ENCODE results near the gene RAPGEF2. TPM values are rescaled to one million over a fixed set of nuclear protein-coding genes. Genes with fewer than 3 reads are reported as not detected.

Gene RAPGEF2
- total and polyA plus RNA-seq, 7 donors: 4.6 to 35.2 (median 20.4) TPM

DNA sequence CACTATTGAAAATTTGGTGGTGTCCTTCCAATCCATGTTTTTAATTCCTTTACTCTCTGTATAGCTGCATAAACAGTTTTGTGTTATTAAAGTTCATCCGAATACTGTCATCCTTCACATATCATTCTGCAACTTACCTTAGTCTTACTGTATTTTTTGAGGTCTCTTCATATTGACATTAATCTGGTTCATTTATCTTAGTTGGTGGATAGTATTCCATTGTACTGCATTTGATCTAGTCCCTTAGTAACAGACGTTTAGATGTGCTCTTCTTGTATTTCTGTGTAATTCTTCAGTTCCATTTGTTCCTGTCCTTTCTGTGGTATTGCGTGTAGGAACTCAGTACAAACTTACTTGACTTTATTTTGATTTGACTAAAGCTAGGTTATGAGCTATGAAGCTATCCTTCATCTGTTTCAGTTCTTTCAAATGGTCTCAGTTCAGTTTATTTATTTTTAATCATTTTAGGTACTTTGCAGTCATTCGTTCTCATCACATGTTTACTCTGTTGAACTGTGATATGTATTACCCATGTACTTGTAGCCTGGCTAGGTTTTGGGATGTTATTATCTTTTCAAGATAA lies 41.3 kb downstream of the RAPGEF2 start:
- intact Hi-C loops (cut with DNase I): loop anchor here in 1 of 2 donors (5.0 kb wide), 1 partner anchor 42 kb away; the partner anchor contains the start of gene RAPGEF2
- TF ChIP-seq, protein P1, sequence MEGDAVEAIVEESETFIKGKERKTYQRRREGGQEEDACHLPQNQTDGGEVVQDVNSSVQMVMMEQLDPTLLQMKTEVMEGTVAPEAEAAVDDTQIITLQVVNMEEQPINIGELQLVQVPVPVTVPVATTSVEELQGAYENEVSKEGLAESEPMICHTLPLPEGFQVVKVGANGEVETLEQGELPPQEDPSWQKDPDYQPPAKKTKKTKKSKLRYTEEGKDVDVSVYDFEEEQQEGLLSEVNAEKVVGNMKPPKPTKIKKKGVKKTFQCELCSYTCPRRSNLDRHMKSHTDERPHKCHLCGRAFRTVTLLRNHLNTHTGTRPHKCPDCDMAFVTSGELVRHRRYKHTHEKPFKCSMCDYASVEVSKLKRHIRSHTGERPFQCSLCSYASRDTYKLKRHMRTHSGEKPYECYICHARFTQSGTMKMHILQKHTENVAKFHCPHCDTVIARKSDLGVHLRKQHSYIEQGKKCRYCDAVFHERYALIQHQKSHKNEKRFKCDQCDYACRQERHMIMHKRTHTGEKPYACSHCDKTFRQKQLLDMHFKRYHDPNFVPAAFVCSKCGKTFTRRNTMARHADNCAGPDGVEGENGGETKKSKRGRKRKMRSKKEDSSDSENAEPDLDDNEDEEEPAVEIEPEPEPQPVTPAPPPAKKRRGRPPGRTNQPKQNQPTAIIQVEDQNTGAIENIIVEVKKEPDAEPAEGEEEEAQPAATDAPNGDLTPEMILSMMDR (IDR thresholded peaks at IDR 0.05): no peak

DNA sequence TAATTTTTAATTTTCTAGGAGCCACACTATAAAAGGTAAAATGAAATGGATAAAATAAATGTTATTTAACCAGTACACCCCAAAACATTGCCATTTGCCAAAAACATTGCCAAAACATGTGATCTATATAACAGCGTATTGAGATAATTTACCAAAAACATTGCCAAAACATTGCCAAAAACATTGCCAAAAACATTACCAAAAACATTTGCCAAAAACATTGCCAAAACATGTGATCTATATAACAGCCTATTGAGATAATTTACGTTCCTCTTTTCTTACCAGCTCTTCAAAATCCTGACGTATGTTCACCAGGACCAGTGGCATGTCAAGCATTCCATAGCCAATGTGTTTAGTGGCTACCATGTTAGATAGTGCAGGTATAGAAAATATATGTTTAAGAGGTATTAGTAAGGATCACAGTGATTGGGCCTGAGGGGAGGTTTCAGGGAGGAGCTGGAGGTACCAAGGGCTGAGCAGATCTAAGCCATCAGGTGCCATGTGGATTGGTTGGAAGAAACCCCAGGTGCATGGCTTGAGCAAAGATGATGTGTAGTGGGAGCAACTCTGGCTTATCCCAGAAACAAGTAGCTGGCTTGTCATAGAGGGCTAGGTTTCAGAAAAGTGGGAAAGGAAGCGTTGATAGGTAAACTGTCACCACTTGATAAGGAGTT lies 42.6 kb downstream of the RAPGEF2 start:
- intact Hi-C loops (cut with DNase I): no loop called here
- H3K4me1 ChIP-seq: peaks cover 81% of the 10 kb centered on the region
- WGBS, 3 donors: 78 to 92% (median 81%) methylated on average over 4 of the region's 4 CpGs
- ATAC-seq: peak in 1 of 4 donors; percentile 36
- H3K4me3 ChIP-seq: no peak overlapping the region
- H3K36me3 ChIP-seq (ENCODE audit: insufficient read depth in 1 of 2, low read depth in 1 of 2): no peaks in the 10 kb centered on the region
- no peak for DNase-seq
- TF ChIP-seq, protein P1 (IDR thresholded peaks at IDR 0.05): no peak
- no peaks in the 10 kb centered on the region for H3K9me3 ChIP-seq
- H3K27ac ChIP-seq: no peak overlapping the region
- H3K27me3 ChIP-seq (ENCODE audit: insufficient read depth in 3 of 3, low read length in 2 of 3): no peaks in the 10 kb centered on the region

More for the DNA sequence above, 41.3 kb downstream of the RAPGEF2 start:
- DNase-seq: no peak
- 51 to 73% (median 60%) methylated on average over 4 of the region's 4 CpGs for WGBS, 3 donors
- Histone ChIP-seq H3K4me3 (no peak overlapping the region), H3K4me1 (peaks cover 85% of the 10 kb centered on the region), H3K9me3 (no peaks in the 10 kb centered on the region), H3K27ac (no peak overlapping the region), H3K27me3 (ENCODE audit: insufficient read depth in 3 of 3, low read length in 2 of 3) (no peaks in the 10 kb centered on the region), H3K36me3 (ENCODE audit: insufficient read depth in 1 of 2, low read depth in 1 of 2) (no peaks in the 10 kb centered on the region)
- no peak for ATAC-seq

DNA sequence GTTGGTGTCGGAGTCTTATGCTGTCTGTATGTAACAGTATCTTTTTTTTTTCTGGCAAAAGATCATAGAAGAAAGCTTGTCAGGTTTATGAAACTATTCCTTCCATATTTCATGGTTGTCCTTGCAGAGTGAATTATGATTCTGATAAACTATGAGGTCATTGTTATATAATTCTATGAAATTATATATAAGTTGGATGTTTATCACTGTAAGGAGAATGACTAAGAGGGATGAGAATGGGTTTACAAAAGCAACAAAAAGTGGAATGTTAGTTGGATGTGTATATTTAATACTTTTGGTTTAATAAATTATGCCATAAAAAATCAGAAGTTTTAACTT lies 43.1 kb downstream of the RAPGEF2 start:
- Histone ChIP-seq H3K27me3 (ENCODE audit: insufficient read depth in 3 of 3, low read length in 2 of 3) (no peaks in the 10 kb centered on the region), H3K4me3 (no peak overlapping the region), H3K27ac (no peak overlapping the region), H3K4me1 (peaks cover 81% of the 10 kb centered on the region), H3K36me3 (ENCODE audit: insufficient read depth in 1 of 2, low read depth in 1 of 2) (no peaks in the 10 kb centered on the region), H3K9me3 (no peaks in the 10 kb centered on the region)
- TF ChIP-seq, protein P1 (IDR thresholded peaks at IDR 0.05): no peak
- 39 to 72% (median 51%) methylated on average over 1 of the region's 1 CpG for WGBS, 3 donors
- intact Hi-C loops (cut with DNase I): no loop called here
- ATAC-seq (no peak), DNase-seq (no peak)

DNA sequence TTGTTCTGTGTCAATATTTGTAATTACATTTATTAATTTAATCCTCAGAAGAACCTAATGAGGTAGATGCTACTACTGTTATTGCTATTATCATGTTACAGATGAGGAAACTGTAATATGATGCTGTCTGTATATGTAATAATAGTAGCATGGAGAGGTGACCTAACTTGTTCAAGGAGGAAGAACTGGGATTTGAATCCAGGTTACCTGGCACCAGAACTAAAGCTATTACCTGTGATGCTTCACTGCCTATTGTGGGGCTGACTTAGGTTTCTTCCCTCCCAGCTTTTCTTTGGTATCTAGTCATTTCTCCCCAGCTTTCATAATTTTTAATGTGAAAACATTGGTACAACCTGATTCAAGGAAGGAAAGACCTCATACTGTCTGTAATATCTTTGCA lies 43.6 kb downstream of the RAPGEF2 start:
- H3K4me3 ChIP-seq: no peak overlapping the region
- no peak for DNase-seq
- H3K36me3 ChIP-seq (ENCODE audit: insufficient read depth in 1 of 2, low read depth in 1 of 2): no peaks in the 10 kb centered on the region
- intact Hi-C loops (cut with DNase I): no loop called here
- no peaks in the 10 kb centered on the region for H3K9me3 ChIP-seq
- TF ChIP-seq, protein P1 (IDR thresholded peaks at IDR 0.05): no peak
- peaks cover 81% of the 10 kb centered on the region for H3K4me1 ChIP-seq
- H3K27me3 ChIP-seq (ENCODE audit: insufficient read depth in 3 of 3, low read length in 2 of 3): no peaks in the 10 kb centered on the region
- no peak overlapping the region for H3K27ac ChIP-seq
- ATAC-seq: peak in 2 of 4 donors; percentile 31 to 48
